Epithelial cell of esophagus (primary cell): ENCODE data around the gene RAD51C.

Experiments
- DNase-seq: peaks from one replicate; pipeline ENCODE4 v3.0.0; 2010; ENCODE audit warnings: low read depth
- H3K4me3 ChIP-seq: 2 replicates; pipeline ENCODE4 v1.5.1; 2011; ENCODE audit warnings: mild to moderate bottlenecking, low read length, control low read depth
- TF ChIP-seq, protein P1 (sequence below): IDR thresholded peaks from 2 replicates; pipeline ENCODE4 v1.5.1; 2011; ENCODE audit warnings: low read depth, mild to moderate bottlenecking, low read length, control low read depth, inconsistent platforms; ENCODE audit not compliant: insufficient read depth; ENCODE audit errors: missing control alignments

The RAD51C gene

DNA sequence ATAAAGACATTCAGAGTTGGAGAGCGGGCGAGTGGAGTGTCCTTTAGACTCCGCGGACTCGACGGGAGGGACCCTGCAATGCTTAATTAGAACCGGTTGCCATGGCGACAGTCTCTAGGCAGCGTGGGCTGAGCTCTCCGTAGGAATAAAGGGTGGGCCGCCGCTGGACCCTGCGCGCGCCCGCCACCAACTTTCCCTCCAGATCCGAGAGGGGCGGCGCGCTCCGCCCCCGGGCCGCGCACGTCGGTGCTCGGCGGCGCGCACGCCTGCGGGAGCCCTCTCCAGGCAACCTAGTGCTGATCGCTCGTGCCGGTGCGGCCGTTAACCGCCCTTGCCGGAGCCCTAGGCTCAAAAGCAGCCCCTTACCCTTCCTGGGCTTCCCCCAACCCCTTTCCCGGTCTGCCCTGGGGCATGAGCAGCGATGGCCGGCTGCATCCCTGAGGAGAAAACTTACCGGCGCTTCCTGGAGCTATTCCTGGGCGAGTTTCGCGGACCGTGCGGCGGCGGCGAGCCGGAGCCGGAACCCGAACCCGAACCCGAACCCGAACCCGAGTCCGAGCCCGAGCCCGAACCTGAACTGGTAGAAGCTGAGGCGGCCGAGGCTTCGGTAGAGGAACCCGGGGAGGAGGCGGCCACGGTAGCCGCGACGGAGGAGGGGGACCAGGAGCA is 63.3 kb downstream of the RAD51C start, which contains the start of gene PPM1E:
Gene PPM1E (plus strand): TSS at position 278 of the 669 bp plus-strand sequence.
- peak; percentile 50 for DNase-seq
- TF ChIP-seq, protein P1, sequence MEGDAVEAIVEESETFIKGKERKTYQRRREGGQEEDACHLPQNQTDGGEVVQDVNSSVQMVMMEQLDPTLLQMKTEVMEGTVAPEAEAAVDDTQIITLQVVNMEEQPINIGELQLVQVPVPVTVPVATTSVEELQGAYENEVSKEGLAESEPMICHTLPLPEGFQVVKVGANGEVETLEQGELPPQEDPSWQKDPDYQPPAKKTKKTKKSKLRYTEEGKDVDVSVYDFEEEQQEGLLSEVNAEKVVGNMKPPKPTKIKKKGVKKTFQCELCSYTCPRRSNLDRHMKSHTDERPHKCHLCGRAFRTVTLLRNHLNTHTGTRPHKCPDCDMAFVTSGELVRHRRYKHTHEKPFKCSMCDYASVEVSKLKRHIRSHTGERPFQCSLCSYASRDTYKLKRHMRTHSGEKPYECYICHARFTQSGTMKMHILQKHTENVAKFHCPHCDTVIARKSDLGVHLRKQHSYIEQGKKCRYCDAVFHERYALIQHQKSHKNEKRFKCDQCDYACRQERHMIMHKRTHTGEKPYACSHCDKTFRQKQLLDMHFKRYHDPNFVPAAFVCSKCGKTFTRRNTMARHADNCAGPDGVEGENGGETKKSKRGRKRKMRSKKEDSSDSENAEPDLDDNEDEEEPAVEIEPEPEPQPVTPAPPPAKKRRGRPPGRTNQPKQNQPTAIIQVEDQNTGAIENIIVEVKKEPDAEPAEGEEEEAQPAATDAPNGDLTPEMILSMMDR, result no peak
- H3K4me3 ChIP-seq, result peak within 1 kb of the TSS; percentile 52

DNA sequence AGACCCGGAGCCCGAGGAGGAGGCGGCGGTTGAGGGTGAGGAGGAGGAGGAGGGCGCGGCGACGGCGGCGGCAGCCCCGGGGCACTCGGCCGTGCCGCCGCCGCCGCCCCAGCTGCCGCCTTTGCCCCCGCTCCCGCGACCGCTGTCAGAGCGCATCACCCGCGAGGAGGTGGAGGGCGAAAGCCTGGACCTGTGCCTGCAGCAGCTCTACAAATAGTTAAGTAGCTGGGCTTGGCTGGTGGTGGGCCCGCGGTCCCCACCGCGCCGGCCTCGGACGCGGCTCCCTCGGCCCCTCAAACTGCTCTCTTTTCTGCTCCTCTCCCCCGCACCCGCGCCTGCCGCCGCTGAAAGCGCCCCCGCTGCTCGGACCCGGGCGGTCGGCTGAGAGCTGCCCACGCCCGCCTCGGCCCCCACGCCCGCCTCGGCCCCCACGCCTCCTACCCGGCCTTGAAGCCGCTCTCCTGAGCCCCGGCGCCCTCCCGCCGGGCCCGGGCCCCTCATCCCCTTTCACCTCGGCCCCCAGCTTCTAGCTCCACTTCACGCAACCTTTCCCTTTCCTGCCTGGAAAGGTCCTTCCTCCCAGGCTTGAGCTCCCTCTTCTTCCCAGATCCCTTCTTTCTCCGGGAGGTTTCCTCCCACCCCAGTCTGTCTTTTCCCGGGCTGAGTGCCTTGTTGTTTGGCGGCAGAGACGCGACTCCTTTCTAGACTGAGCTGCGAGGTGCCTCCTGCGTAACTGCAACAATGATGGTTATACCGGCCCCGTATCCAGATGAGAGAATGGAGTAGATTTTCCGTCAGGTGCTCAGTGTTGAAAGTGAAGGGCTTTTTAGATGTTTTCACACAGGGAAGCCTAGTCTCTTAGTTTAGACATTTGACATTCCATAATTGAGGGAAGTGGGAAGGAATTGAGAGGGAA is 64.1 kb downstream of the RAD51C start:
- TF ChIP-seq, protein P1, result no peak
- H3K4me3 ChIP-seq, result peak overlapping the region; percentile 52
- no peak for DNase-seq

- no peak overlapping the region for H3K4me3 ChIP-seq
- TF ChIP-seq, protein P1, result no peak
- DNase-seq, result no peak
These were observed 64.8 kb downstream of the RAD51C start for GRCh38 chr17:58757162-58757613.

- DNase-seq, result no peak
- TF ChIP-seq, protein P1, result no peak
These were observed 66.5 kb downstream of the RAD51C start for GRCh38 chr17:58758890-58759289.

GRCh38 chr17:58759522-58759921 is 67.1 kb downstream of the RAD51C start:
- no peak overlapping the region for H3K4me3 ChIP-seq
- TF ChIP-seq, protein P1, result no peak
- no peak for DNase-seq

More at GRCh38 chr17:58758890-58759289, 66.5 kb downstream of the RAD51C start:
- no peak overlapping the region for H3K4me3 ChIP-seq

DNA sequence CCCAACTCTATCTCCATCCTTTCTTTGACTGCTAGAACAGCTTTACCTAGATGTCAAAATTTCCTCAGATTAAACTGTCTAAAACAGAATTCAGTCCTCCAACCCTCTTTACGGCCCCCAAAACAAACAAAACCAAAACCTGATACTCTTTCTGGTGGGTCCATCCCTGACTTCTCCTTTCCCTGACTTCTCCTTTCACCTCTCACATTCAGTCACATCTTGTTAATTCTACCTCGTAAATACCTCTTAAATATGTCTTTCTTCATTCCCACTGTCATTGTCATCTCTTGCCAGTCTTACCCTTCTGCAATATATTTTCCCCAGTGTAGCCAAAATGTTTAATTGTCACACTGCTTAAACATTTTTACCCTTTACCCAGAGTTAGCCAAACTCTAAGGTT is 67.8 kb downstream of the RAD51C start:
- no peak overlapping the region for H3K4me3 ChIP-seq
- DNase-seq, result no peak
- TF ChIP-seq, protein P1, result no peak
